Measurements from ENCODE around the gene VTA1. TPM values are rescaled to one million over a fixed set of nuclear protein-coding genes. Genes with fewer than 3 reads are reported as not detected.
"Not testable (repeated sequence)": the region's sequence is repeated elsewhere in the genome, so short reads cannot be mapped to it uniquely, and the experiment has no call there.

The VTA1 gene
- total and polyA plus RNA-seq, 4 donors, result 17.3 to 33.2 (median 28.3) TPM

- Histone ChIP-seq H3K4me1 (ENCODE audit: control insufficient read depth in 4 of 4, insufficient read depth in 4 of 4, low read length in 3 of 4) (peaks cover 0 to 8% (median 2%) of the 10 kb centered on the region in 4 donors), H3K9ac (ENCODE audit: low read depth in 1 of 2, low read length in 2 of 2) (peak overlapping the region in 1 of 2 donors; percentile 25), H3K27me3 (ENCODE audit: control insufficient read depth in 4 of 4, insufficient read depth in 4 of 4, low read length in 3 of 4) (no peaks in the 10 kb centered on the region), H3K9me3 (ENCODE audit: control insufficient read depth in 4 of 4, low read length in 3 of 4) (no peaks in the 10 kb centered on the region), H3K36me3 (ENCODE audit: control insufficient read depth in 4 of 4, insufficient read depth in 3 of 4, low read depth in 1 of 4, low read length in 3 of 4) (no peaks in the 10 kb centered on the region), H3K27ac (ENCODE audit: low read depth in 1 of 2, low read length in 2 of 2) (no peak overlapping the region), H3K4me3 (ENCODE audit: low read depth in 1 of 3, low read length in 3 of 3) (no peak overlapping the region)
- TF ChIP-seq ZBTB33 (IDR thresholded peaks at IDR 0.05) (no peak), ATF3 (IDR thresholded peaks at IDR 0.05) (no peak), HNF4G (IDR thresholded peaks at IDR 0.05) (no peak), CTCF (IDR thresholded peaks at IDR 0.05; ENCODE audit: low read depth, low read length, missing input control) (peak; percentile 46), FOXA2 (IDR thresholded peaks at IDR 0.05) (no peak), HNF4A (conservative IDR thresholded peaks at IDR 0.05) (no peak), GABPA (IDR thresholded peaks at IDR 0.05 in 1 of 2, conservative IDR thresholded peaks at IDR 0.05 in 1 of 2) (no peak), NR2F2 (IDR thresholded peaks at IDR 0.05) (no peak), RAD21 (IDR thresholded peaks at IDR 0.05) (peak; percentile 76 to 78)
- DNase-seq (ENCODE audit: low spot score), result no peak
- 44% methylated on average over 5 of the region's 5 CpGs for WGBS
Measured at GRCh38 chr6:142155895-142156757, 9.1 kb downstream of the VTA1 start.

GRCh38 chr6:142156758-142157068 is 9.7 kb downstream of the VTA1 start:
- H3K27ac ChIP-seq (ENCODE audit: low read depth in 1 of 2, low read length in 2 of 2); H3K9me3 ChIP-seq (ENCODE audit: control insufficient read depth in 4 of 4, low read length in 3 of 4); H3K9ac ChIP-seq (ENCODE audit: low read depth in 1 of 2, low read length in 2 of 2); DNase-seq (ENCODE audit: low spot score); H3K27me3 ChIP-seq (ENCODE audit: control insufficient read depth in 4 of 4, insufficient read depth in 4 of 4, low read length in 3 of 4); H3K4me3 ChIP-seq (ENCODE audit: low read depth in 1 of 3, low read length in 3 of 3); H3K4me1 ChIP-seq (ENCODE audit: control insufficient read depth in 4 of 4, insufficient read depth in 4 of 4, low read length in 3 of 4); H3K36me3 ChIP-seq (ENCODE audit: control insufficient read depth in 4 of 4, insufficient read depth in 3 of 4, low read depth in 1 of 4, low read length in 3 of 4): not testable (repeated sequence)
- WGBS, result 91% methylated on average over 4 of the region's 4 CpGs

- TF ChIP-seq NR2F2 (IDR thresholded peaks at IDR 0.05) (peak; percentile 18), RAD21 (IDR thresholded peaks at IDR 0.05) (no peak), ATF3 (IDR thresholded peaks at IDR 0.05) (no peak), SP1 (IDR thresholded peaks at IDR 0.05) (no peak), HNF4A (conservative IDR thresholded peaks at IDR 0.05) (peak in 1 of 2 donors; percentile 19), YY1 (IDR thresholded peaks at IDR 0.05) (peak; percentile 22)
Measured at GRCh38 chr6:142162780-142163179, 15.7 kb downstream of the VTA1 start.

More at GRCh38 chr6:142162780-142163179, 15.7 kb downstream of the VTA1 start:
- 29% methylated on average over 1 of the region's 1 CpG for WGBS
- no peak overlapping the region for H3K4me3 ChIP-seq (ENCODE audit: low read depth in 1 of 3, low read length in 3 of 3)
- H3K27me3 ChIP-seq (ENCODE audit: control insufficient read depth in 4 of 4, insufficient read depth in 4 of 4, low read length in 3 of 4), result no peaks in the 10 kb centered on the region
- no peak for DNase-seq (ENCODE audit: low spot score)
- H3K9me3 ChIP-seq (ENCODE audit: control insufficient read depth in 4 of 4, low read length in 3 of 4), result no peaks in the 10 kb centered on the region
- H3K36me3 ChIP-seq (ENCODE audit: control insufficient read depth in 4 of 4, insufficient read depth in 3 of 4, low read depth in 1 of 4, low read length in 3 of 4), result peaks cover 0 to 7% (median 3%) of the 10 kb centered on the region in 4 donors
- H3K4me1 ChIP-seq (ENCODE audit: control insufficient read depth in 4 of 4, insufficient read depth in 4 of 4, low read length in 3 of 4), result peaks cover 0 to 17% (median 5%) of the 10 kb centered on the region in 4 donors
- H3K27ac ChIP-seq (ENCODE audit: low read depth in 1 of 2, low read length in 2 of 2), result no peak overlapping the region
- no peak overlapping the region for H3K9ac ChIP-seq (ENCODE audit: low read depth in 1 of 2, low read length in 2 of 2)
